Spleen (tissue), 11 donors: Measurements from ENCODE around the gene OR4C45. TPM values are rescaled to one million over a fixed set of nuclear protein-coding genes. Genes with fewer than 3 reads are reported as not detected.
"Not testable (repeated sequence)": the region's sequence is repeated elsewhere in the genome, so short reads cannot be mapped to it uniquely, and the experiment has no call there.

ENCODE experiments used
- DNase-seq: peaks from one replicate; pipeline ENCODE4 v3.0.0-alpha.2; 2020
- H3K27ac ChIP-seq, 8 donors: fragments of 200-600 bp; sonication (generic) in 7 of 8; 1 replicate in 4 of 8; 2 replicates in 4 of 8; pipeline versions ENCODE4 v1.5.0 to v1.8.0; 2016 to 2021; ENCODE audit warnings: inconsistent platforms in 4 of 8, mild to moderate bottlenecking in 4 of 8, moderate library complexity in 1 of 8
- H3K27me3 ChIP-seq, 7 donors: fragments of 200-600 bp; sonication (generic) in 6 of 7; replicated peaks in 1 of 7; 1 replicate in 4 of 7; 2 replicates in 3 of 7; pipeline versions ENCODE4 v1.5.0 to v1.8.0; 2016 to 2021; ENCODE audit warnings: inconsistent platforms in 3 of 7, mild to moderate bottlenecking in 1 of 7
- H3K36me3 ChIP-seq, 6 donors: fragments of 200-600 bp; sonication (generic) in 5 of 6; 1 replicate in 4 of 6; 2 replicates in 2 of 6; pipeline versions ENCODE4 v1.5.0 to v1.8.0; 2016 to 2021; ENCODE audit warnings: inconsistent platforms in 2 of 6
- H3K4me1 ChIP-seq, 6 donors: fragments of 200-600 bp; sonication (generic) in 5 of 6; 1 replicate in 3 of 6; 2 replicates in 3 of 6; pipeline versions ENCODE4 v1.5.0 to v1.8.0; 2016 to 2021; ENCODE audit warnings: inconsistent platforms in 3 of 6
- H3K4me3 ChIP-seq, 8 donors: fragments of 200-600 bp; sonication (generic) in 7 of 8; 1 replicate in 4 of 8; 2 replicates in 4 of 8; pipeline versions ENCODE4 v1.5.0 to v1.8.0; 2016 to 2021; ENCODE audit warnings: inconsistent platforms in 4 of 8, mild to moderate bottlenecking in 4 of 8, moderate library complexity in 2 of 8
- H3K9me3 ChIP-seq, 8 donors: fragments of 200-600 bp; sonication (generic) in 7 of 8; 1 replicate in 4 of 8; 2 replicates in 4 of 8; pipeline versions ENCODE4 v1.5.0 to v1.8.0; 2016 to 2021; ENCODE audit warnings: inconsistent platforms in 4 of 8
- POLR2A ChIP-seq, 3 donors: fragments of 450-650 bp; IDR thresholded peaks; one replicate each; pipeline ENCODE4 v1.5.1; 2017; ENCODE audit warnings: antibody characterized with exemption in 3 of 3, mild to moderate bottlenecking in 1 of 3
- POLR2AphosphoS5 ChIP-seq, 3 donors: sonication (generic); formaldehyde crosslinking; IDR thresholded peaks; one replicate each; pipeline ENCODE4 v1.5.1; 2017; ENCODE audit warnings: antibody characterized with exemption in 3 of 3
- WGBS, 5 donors: extraction: QIAGEN DNeasy Blood & Tissue Kit in 3 of 5; methylation state at CpG; one replicate each; pipeline versions ENCODE4 v1.1.5 to v1.1.7; 2013 to 2018; 5-methylcytosine and 5-hydroxymethylcytosine counted together
- intact Hi-C: fragments of 100-400 bp; cut with DNase I; formaldehyde crosslinking; loops from one replicate; pipeline ENCODE4 v1.15.0; 2023; ENCODE audit warnings: low total_unique reads
- polyA plus RNA-seq, 3 donors: library from polyadenylated mRNA; stranded (reverse); fragments of 200-250 nt; gene quantifications; one replicate each; pipeline ENCODE4 v1.2.1, GENCODE V29; 2013
- total RNA-seq, 7 donors: library from RNA; depleted of rRNA in 3 of 7; stranded (reverse); fragments of >200 nt in 3 of 7; fragmentation: NEBNext Ultra II Directional in 4 of 7; extraction: Animal tissue kit (Norgen Biotek cat#: 25700) in 4 of 7; gene quantifications; one replicate each; pipeline versions ENCODE4 v1.1.0 to v1.2.1, GENCODE V29; 2016 to 2021
- TF ChIP-seq, protein P1 (sequence below), 11 experiments: fragments of 200-600 bp in 7 of 11; fragments of 450-650 bp in 4 of 11; sonication (generic) in 4 of 11; IDR thresholded peaks in 8 of 11; conservative IDR thresholded peaks in 3 of 11; 1 replicate in 7 of 11; 2 replicates in 4 of 11; pipeline versions ENCODE4 v1.4.0 to v1.8.0; 2016 to 2021; ENCODE audit warnings: antibody characterized with exemption in 11 of 11, inconsistent platforms in 4 of 11, mild to moderate bottlenecking in 1 of 11
- donor health status: healthy with polysubstance abuse.
- donor health status: DM: no; HTN: no; CAD: no; lungs with moderate emphysema.
- donor health status: DM: no; HTN: no; CAD: no.
- donor health status: Bipolar disorder and iron deficiency.
- donor health status: healthy.
- donor health status: DM: no; HTN: no; CAD: no.
- donor health status: DM: yes; HTN: yes; CAD: no.

Gene OR4C45
- total and polyA plus RNA-seq, 10 donors: not detected

DNA sequence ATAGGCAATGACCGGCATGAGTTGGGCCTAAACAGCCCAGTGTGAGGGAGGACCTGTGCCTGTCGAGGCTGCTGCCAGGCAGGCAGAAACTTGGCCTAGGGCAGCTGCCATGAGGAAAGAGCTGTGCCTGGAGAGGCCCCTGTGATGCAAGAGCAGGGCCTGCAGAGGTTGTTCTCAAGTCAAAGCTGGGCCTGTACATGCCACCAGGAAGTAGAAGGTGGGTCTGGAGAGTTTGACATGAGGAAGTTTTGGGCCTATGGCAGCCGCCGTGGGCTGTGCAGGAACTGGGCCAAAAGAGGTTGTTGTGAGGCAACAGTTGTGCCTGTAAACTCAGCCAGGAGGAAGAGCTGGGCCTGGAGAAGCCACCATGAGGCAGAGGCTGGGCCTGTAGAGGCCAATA is 43.2 kb downstream of the OR4C45 start:
- Histone ChIP-seq H3K27me3 (no peaks in the 10 kb centered on the region), H3K4me3 (no peak overlapping the region), H3K27ac (no peak overlapping the region), H3K36me3 (no peaks in the 10 kb centered on the region), H3K4me1 (no peaks in the 10 kb centered on the region), H3K9me3 (peaks cover 0 to 99% (median 36%) of the 10 kb centered on the region in 8 donors)
- no peak for DNase-seq
- intact Hi-C loops: no loop called here
- WGBS, 5 donors: 68 to 82% (median 77%) methylated on average over 3 to 4 of the region's 4 CpGs
- no peak for TF ChIP-seq POLR2A (IDR thresholded peaks at IDR 0.05)

DNA sequence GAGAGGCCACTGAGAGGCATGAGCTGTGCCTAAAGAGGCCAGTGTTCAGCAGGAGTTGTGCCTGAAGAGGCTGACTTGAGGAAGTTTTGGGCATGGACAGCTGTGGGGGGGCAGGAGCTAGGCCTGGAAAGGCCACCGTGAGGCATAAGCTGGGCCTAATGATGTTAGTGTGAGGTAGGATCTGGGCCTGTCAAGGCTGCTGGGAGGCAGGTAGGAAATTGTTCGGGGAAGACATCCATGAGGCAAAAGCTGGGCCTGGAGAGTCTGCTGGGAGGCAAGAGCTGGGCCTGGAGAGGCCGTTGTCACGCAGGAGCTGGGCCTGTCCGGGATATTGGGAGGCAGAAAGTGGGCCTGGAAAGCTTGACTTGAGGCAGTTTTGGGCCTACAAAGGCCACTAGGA is 44.9 kb downstream of the OR4C45 start:
- H3K4me3 ChIP-seq: no peak overlapping the region
- no peaks in the 10 kb centered on the region for H3K36me3 ChIP-seq
- DNase-seq: no peak
- H3K9me3 ChIP-seq: peaks cover 0 to 89% (median 25%) of the 10 kb centered on the region in 8 donors
- no peak overlapping the region for H3K27ac ChIP-seq
- 76 to 84% (median 83%) methylated on average over 5 of the region's 5 CpGs for WGBS, 5 donors
- intact Hi-C loops: no loop called here
- no peaks in the 10 kb centered on the region for H3K4me1 ChIP-seq
- no peaks in the 10 kb centered on the region for H3K27me3 ChIP-seq
- TF ChIP-seq POLR2AphosphoS5 (IDR thresholded peaks at IDR 0.05) (no peak), POLR2A (IDR thresholded peaks at IDR 0.05) (no peak)
- TF ChIP-seq, protein P1, sequence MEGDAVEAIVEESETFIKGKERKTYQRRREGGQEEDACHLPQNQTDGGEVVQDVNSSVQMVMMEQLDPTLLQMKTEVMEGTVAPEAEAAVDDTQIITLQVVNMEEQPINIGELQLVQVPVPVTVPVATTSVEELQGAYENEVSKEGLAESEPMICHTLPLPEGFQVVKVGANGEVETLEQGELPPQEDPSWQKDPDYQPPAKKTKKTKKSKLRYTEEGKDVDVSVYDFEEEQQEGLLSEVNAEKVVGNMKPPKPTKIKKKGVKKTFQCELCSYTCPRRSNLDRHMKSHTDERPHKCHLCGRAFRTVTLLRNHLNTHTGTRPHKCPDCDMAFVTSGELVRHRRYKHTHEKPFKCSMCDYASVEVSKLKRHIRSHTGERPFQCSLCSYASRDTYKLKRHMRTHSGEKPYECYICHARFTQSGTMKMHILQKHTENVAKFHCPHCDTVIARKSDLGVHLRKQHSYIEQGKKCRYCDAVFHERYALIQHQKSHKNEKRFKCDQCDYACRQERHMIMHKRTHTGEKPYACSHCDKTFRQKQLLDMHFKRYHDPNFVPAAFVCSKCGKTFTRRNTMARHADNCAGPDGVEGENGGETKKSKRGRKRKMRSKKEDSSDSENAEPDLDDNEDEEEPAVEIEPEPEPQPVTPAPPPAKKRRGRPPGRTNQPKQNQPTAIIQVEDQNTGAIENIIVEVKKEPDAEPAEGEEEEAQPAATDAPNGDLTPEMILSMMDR (IDR thresholded peaks at IDR 0.05 in 8 of 11, conservative IDR thresholded peaks at IDR 0.05 in 3 of 11): no peak

DNA sequence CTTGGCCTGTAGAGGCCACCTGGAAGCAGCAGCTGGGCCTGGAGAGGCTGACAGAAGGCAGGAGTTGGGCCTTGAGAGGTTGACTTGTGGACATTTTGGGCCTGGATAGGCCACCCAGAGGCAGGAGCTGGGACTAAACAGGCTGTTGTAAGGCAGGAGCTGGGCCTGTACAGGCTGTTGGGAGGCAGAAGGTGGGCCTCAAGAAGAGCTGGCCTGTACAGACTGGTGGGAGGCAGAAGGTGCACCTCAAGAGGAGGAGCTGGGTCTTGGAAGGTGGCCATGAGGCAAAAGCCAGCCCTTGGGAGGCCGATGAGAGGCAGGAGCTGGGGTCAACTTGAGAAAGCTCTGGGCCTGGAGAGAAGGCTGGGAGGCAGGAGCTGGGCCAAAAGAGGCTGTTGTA is 45.3 kb downstream of the OR4C45 start:
- peaks cover 0 to 88% (median 20%) of the 10 kb centered on the region in 8 donors for H3K9me3 ChIP-seq
- WGBS, 5 donors: 68 to 81% (median 77%) methylated on average over 1 of the region's 1 CpG
- no peak for TF ChIP-seq POLR2AphosphoS5 (IDR thresholded peaks at IDR 0.05)
- no peak for TF ChIP-seq POLR2A (IDR thresholded peaks at IDR 0.05)
- TF ChIP-seq, protein P1 (IDR thresholded peaks at IDR 0.05 in 8 of 11, conservative IDR thresholded peaks at IDR 0.05 in 3 of 11): no peak
- no peak overlapping the region for H3K27ac ChIP-seq
- intact Hi-C loops: no loop called here
- no peaks in the 10 kb centered on the region for H3K4me1 ChIP-seq
- H3K4me3 ChIP-seq: no peak overlapping the region
- DNase-seq: no peak
- H3K27me3 ChIP-seq: no peaks in the 10 kb centered on the region
- no peaks in the 10 kb centered on the region for H3K36me3 ChIP-seq

DNA sequence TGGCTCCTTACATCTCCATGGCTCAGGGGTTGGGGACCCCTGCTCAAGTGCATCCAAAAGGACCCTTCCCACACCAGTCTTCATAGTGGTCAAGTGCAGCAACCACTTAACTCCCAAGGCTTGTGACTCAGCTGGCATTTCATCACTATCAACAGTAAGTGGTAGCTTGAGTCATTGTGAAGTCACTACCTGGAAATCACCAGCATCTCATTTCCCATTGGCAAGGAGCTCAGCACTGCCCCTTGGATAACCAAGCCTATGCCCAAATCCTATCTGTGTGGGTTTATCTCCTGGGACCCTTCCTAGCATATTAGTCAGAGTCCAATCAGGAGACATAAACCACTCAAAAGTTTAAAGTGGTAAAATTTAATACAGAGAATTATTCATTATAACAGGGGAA is 46.3 kb downstream of the OR4C45 start:
- intact Hi-C loops, H3K4me1 ChIP-seq, DNase-seq, H3K4me3 ChIP-seq, H3K27ac ChIP-seq, H3K36me3 ChIP-seq, H3K27me3 ChIP-seq: not testable (repeated sequence)
- peaks cover 0 to 78% (median 18%) of the 10 kb centered on the region in 8 donors for H3K9me3 ChIP-seq

DNA sequence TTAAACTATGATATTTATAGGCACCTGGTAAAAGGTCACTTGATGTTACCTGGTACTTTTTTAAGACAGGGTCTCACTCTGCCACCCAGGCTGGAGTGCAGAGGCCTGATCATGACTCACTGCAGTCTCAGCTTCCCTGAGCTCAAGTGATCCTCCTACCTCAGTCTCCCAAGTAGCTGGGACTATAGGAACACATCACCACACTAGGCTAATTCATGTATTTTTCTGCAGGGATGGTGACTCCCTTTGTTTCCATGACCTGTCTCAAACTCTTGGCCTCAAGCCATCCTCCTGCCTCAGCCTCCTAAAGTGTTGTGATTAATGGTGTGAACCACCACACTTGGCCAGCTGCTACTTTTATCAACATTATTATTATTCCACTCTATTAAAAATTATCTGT is 47.6 kb downstream of the OR4C45 start:
- no peaks in the 10 kb centered on the region for H3K36me3 ChIP-seq
- no peaks in the 10 kb centered on the region for H3K4me1 ChIP-seq
- DNase-seq: no peak
- no peaks in the 10 kb centered on the region for H3K27me3 ChIP-seq
- no peak overlapping the region for H3K27ac ChIP-seq
- H3K9me3 ChIP-seq: peaks cover 0 to 68% (median 12%) of the 10 kb centered on the region in 8 donors
- TF ChIP-seq, protein P1 (IDR thresholded peaks at IDR 0.05 in 8 of 11, conservative IDR thresholded peaks at IDR 0.05 in 3 of 11): no peak
- TF ChIP-seq POLR2A (IDR thresholded peaks at IDR 0.05): no peak
- TF ChIP-seq POLR2AphosphoS5 (IDR thresholded peaks at IDR 0.05): no peak
- H3K4me3 ChIP-seq: no peak overlapping the region
- intact Hi-C loops: no loop called here

Other genes with a start within 250 kb of the OR4C45 start
- not detected for gene OR4C13, start 80.5 kb upstream of the OR4C45 start, total RNA-seq
- not detected for gene OR4C13, start 80.5 kb upstream of the OR4C45 start, polyA plus RNA-seq
- gene OR4C12, start 50.3 kb upstream of the OR4C45 start, total RNA-seq: not detected
- gene OR4C12, start 50.3 kb upstream of the OR4C45 start, polyA plus RNA-seq: not detected